Measurements from ENCODE around the gene CALD1.

DNA sequence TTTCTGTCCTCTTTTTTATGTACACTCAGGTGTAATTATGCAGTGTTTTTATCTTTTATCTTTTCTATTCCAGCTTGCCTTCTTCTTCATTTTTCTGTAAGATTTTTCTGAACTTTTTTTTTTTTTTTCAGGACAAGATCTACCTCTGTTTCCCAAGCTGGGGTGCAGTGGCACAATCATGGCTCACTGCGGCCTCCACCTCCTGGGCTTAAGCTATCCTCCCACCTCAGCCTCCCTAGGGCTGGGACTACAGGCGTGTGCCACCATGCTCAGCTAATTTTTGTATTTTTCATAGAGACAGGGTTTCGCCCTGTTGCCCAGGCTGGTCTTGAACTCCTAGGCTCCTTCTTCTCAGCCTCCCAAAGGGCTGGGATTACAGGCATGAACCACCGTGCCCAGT is 6.3 kb upstream of the CALD1 start:
- TF ChIP-seq, protein P1, sequence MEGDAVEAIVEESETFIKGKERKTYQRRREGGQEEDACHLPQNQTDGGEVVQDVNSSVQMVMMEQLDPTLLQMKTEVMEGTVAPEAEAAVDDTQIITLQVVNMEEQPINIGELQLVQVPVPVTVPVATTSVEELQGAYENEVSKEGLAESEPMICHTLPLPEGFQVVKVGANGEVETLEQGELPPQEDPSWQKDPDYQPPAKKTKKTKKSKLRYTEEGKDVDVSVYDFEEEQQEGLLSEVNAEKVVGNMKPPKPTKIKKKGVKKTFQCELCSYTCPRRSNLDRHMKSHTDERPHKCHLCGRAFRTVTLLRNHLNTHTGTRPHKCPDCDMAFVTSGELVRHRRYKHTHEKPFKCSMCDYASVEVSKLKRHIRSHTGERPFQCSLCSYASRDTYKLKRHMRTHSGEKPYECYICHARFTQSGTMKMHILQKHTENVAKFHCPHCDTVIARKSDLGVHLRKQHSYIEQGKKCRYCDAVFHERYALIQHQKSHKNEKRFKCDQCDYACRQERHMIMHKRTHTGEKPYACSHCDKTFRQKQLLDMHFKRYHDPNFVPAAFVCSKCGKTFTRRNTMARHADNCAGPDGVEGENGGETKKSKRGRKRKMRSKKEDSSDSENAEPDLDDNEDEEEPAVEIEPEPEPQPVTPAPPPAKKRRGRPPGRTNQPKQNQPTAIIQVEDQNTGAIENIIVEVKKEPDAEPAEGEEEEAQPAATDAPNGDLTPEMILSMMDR (conservative IDR thresholded peaks at IDR 0.05; ENCODE audit: low read depth, low read length): no peak
- TF ChIP-seq EZH2 (IDR thresholded peaks at IDR 0.05; ENCODE audit: low read length, unreplicated experiment) (no peak), EZH2phosphoT487 (IDR thresholded peaks at IDR 0.05; ENCODE audit: borderline replicate concordance, low read length) (no peak)

All from PC-3 (cell line).